Measurements from ENCODE around the gene RAD51D. TPM values are rescaled to one million over a fixed set of nuclear protein-coding genes. Genes with fewer than 3 reads are reported as not detected.

RAD51D gene
- total RNA-seq, 2 experiments from 2014 or later, result 6.2 to 8.6 TPM

- POLR2A ChIA-PET, result interaction anchor here (1.1 kb wide), 1 partner anchor 448 kb away, joined by 3 read pairs; the partner anchor contains the start of gene PEX12
- CTCF ChIA-PET, result interaction anchor here (1.4 kb wide), 1 partner anchor 634 kb away, joined by 4 read pairs; no protein-coding TSS in a partner anchor
- DNase-seq, result no peak
- H3K36me3 ChIP-seq (ENCODE audit: insufficient read depth, low read length), result peaks cover 45% of the 10 kb centered on the region
- Mint-ChIP-seq H3K4me1 (ENCODE audit: low read depth) (no peaks in the 10 kb centered on the region), H3K9me3 (no peaks in the 10 kb centered on the region), H3K27ac (no peak overlapping the region), H3K27me3 (no peaks in the 10 kb centered on the region), H3K4me3 (no peak overlapping the region), H3K36me3 (ENCODE audit: low read depth) (peaks cover 49% of the 10 kb centered on the region)
- no peaks in the 10 kb centered on the region for H3K4me1 ChIP-seq (ENCODE audit: insufficient read depth, low read length)
- intact Hi-C loops (cut with DNase I, micrococcal nuclease), result no loop called here
- H3K27ac ChIP-seq (ENCODE audit: low read depth in 1 of 2, low read length in 2 of 2), result no peak overlapping the region
- H3K27me3 ChIP-seq (ENCODE audit: control insufficient read depth in 1 of 2, insufficient read depth in 2 of 2, low read length in 2 of 2), result no peaks in the 10 kb centered on the region
- H3K9me3 ChIP-seq (ENCODE audit: control insufficient read depth in 1 of 2, insufficient read depth in 1 of 2, low read length in 2 of 2), result no peaks in the 10 kb centered on the region
- TF ChIP-seq CTCF (IDR thresholded peaks at IDR 0.05), result no peak
- no peak overlapping the region for H3K4me3 ChIP-seq (ENCODE audit: low read length)
- no peak for ATAC-seq (ENCODE audit: poor library complexity)
Observed at GRCh38 chr17:35130392-35130791, 10.7 kb upstream of the RAD51D start.

- intact Hi-C loops (cut with DNase I, micrococcal nuclease), result no loop called here
- H3K36me3 ChIP-seq (ENCODE audit: insufficient read depth, low read length), result peaks cover 41% of the 10 kb centered on the region
- Mint-ChIP-seq H3K9me3 (no peaks in the 10 kb centered on the region), H3K4me1 (ENCODE audit: low read depth) (no peaks in the 10 kb centered on the region), H3K27ac (no peak overlapping the region), H3K4me3 (no peak overlapping the region), H3K27me3 (no peaks in the 10 kb centered on the region), H3K36me3 (ENCODE audit: low read depth) (peaks cover 44% of the 10 kb centered on the region)
- H3K27ac ChIP-seq (ENCODE audit: low read depth in 1 of 2, low read length in 2 of 2), result no peak overlapping the region
- H3K9me3 ChIP-seq (ENCODE audit: control insufficient read depth in 1 of 2, insufficient read depth in 1 of 2, low read length in 2 of 2), result no peaks in the 10 kb centered on the region
- DNase-seq, result no peak
- no peaks in the 10 kb centered on the region for H3K27me3 ChIP-seq (ENCODE audit: control insufficient read depth in 1 of 2, insufficient read depth in 2 of 2, low read length in 2 of 2)
- ChIA-PET POLR2A (no interaction called here), CTCF (interaction anchor here (1.4 kb wide), 1 partner anchor 634 kb away, joined by 4 read pairs; no protein-coding TSS in a partner anchor)
- H3K4me1 ChIP-seq (ENCODE audit: insufficient read depth, low read length), result no peaks in the 10 kb centered on the region
- no peak for TF ChIP-seq CTCF (IDR thresholded peaks at IDR 0.05)
- ATAC-seq (ENCODE audit: poor library complexity), result no peak
- no peak overlapping the region for H3K4me3 ChIP-seq (ENCODE audit: low read length)
Observed at GRCh38 chr17:35129973-35130351, 10.3 kb upstream of the RAD51D start.

- ChIA-PET CTCF (no interaction called here), POLR2A (no interaction called here)
- no peak for DNase-seq
- intact Hi-C loops (cut with DNase I, micrococcal nuclease), result no loop called here
- Mint-ChIP-seq H3K9me3 (no peaks in the 10 kb centered on the region), H3K27ac (no peak overlapping the region), H3K27me3 (no peaks in the 10 kb centered on the region), H3K4me3 (no peak overlapping the region), H3K36me3 (ENCODE audit: low read depth) (peaks cover 38% of the 10 kb centered on the region), H3K4me1 (ENCODE audit: low read depth) (no peaks in the 10 kb centered on the region)
- Histone ChIP-seq H3K27me3 (ENCODE audit: control insufficient read depth in 1 of 2, insufficient read depth in 2 of 2, low read length in 2 of 2) (no peaks in the 10 kb centered on the region), H3K27ac (ENCODE audit: low read depth in 1 of 2, low read length in 2 of 2) (no peak overlapping the region), H3K9me3 (ENCODE audit: control insufficient read depth in 1 of 2, insufficient read depth in 1 of 2, low read length in 2 of 2) (no peaks in the 10 kb centered on the region), H3K4me1 (ENCODE audit: insufficient read depth, low read length) (no peaks in the 10 kb centered on the region), H3K36me3 (ENCODE audit: insufficient read depth, low read length) (peaks cover 36% of the 10 kb centered on the region), H3K4me3 (ENCODE audit: low read length) (no peak overlapping the region)
- TF ChIP-seq CTCF (IDR thresholded peaks at IDR 0.05), result no peak
- no peak for ATAC-seq (ENCODE audit: poor library complexity)
Observed at GRCh38 chr17:35129154-35129972, 9.7 kb upstream of the RAD51D start.

Measured in CD4-positive, alpha-beta T cell (primary cell).